GM12878 (cell line): ENCODE data around the gene BZW2. TPM values are rescaled to one million over a fixed set of nuclear protein-coding genes. Genes with fewer than 3 reads are reported as not detected.

Experiments used
- ATAC-seq: fragments of 200-7000 bp; cut with Tn5 transposase; 3 replicates; pipeline ENCODE4 v1.9.1; 2020; ENCODE audit warnings: mild to moderate bottlenecking, moderate library complexity
- BruUV-seq: library from RNA; stranded (reverse); fragments of 400-500 nt; replicated peaks from 2 replicates; lab custom pipeline; 2021; lab: Mats Ljungman, UMichigan
- CTCF ChIA-PET: fragments of 300-600 bp; sonication (Branson Sonifier 250); formaldehyde crosslinking; extraction: SDS; loops from one replicate; lab custom pipeline; 2021; ENCODE audit warnings: inconsistent platforms; lab: Yijun Ruan, JAX
- POLR2A ChIA-PET: fragments of 350-600 bp; formaldehyde crosslinking; extraction: SDS; loops from one replicate; lab custom pipeline; 2021; ENCODE audit warnings: inconsistent platforms; lab: Charles Lee
- RAD21 ChIA-PET: fragments of 300-600 bp; sonication (Branson Sonifier 250); formaldehyde crosslinking; loops from one replicate; lab custom pipeline; 2023; ENCODE audit warnings: antibody characterized with exemption; ENCODE audit not compliant: unreplicated experiment; lab: Charles Lee
- SMC1A ChIA-PET: fragments of 300-600 bp; sonication (Branson Sonifier 250); formaldehyde crosslinking; loops from one replicate; lab custom pipeline; 2023; ENCODE audit not compliant: unreplicated experiment, uncharacterized antibody; lab: Charles Lee
- DNase-seq: peaks from one replicate; pipeline ENCODE4 v3.0.0-alpha.2; 2011; ENCODE audit warnings: low read depth, low spot score
- FAIRE-seq: peaks from 3 replicates; lab custom pipeline; 2011; peaks lifted over from hg19 to GRCh38; lab: Jason Lieb, UNC
- H2AFZ ChIP-seq: 2 replicates; pipeline ENCODE4 v1.6.0; 2011; ENCODE audit warnings: low read depth, low read length, control low read depth; ENCODE audit not compliant: control insufficient read depth
- H3K27ac ChIP-seq: 2 replicates; pipeline ENCODE4 v1.5.1; 2011; ENCODE audit warnings: control low read depth; ENCODE audit not compliant: control insufficient read depth, insufficient read depth
- H3K27me3 ChIP-seq, 2 experiments: replicated peaks in 1 of 2; 2 replicates each; pipeline versions ENCODE4 v1.6.0 to v1.6.1; 2011; ENCODE audit warnings: low read length in 1 of 2; ENCODE audit not compliant: control insufficient read depth in 2 of 2, insufficient read depth in 2 of 2
- H3K36me3 ChIP-seq, 2 experiments: 2 replicates each; pipeline ENCODE4 v1.5.1; 2011; ENCODE audit warnings: low read length in 1 of 2; ENCODE audit not compliant: control insufficient read depth in 2 of 2, insufficient read depth in 2 of 2
- H3K4me1 ChIP-seq: 2 replicates; pipeline ENCODE4 v1.6.1; 2011; ENCODE audit warnings: mild to moderate bottlenecking, low read length, moderate library complexity, mixed read lengths; ENCODE audit not compliant: control insufficient read depth, insufficient read depth
- H3K4me2 ChIP-seq: 2 replicates; pipeline ENCODE4 v1.6.0; 2011; ENCODE audit warnings: control low read depth; ENCODE audit not compliant: control insufficient read depth, insufficient read depth
- H3K4me3 ChIP-seq: fragments of 200-600 bp; sonication (generic); 2 replicates; pipeline ENCODE4 v1.5.1; 2016
- H3K79me2 ChIP-seq: 2 replicates; pipeline ENCODE4 v1.6.0; 2011; ENCODE audit warnings: low read length; ENCODE audit not compliant: control insufficient read depth, insufficient read depth
- H3K9ac ChIP-seq: 2 replicates; pipeline ENCODE4 v1.8.0; 2011; ENCODE audit warnings: low read length, control low read depth, mixed read lengths; ENCODE audit not compliant: control insufficient read depth, insufficient read depth
- H3K9me3 ChIP-seq: replicated peaks from 3 replicates; pipeline ENCODE4 v1.5.1; 2011; ENCODE audit warnings: mild to moderate bottlenecking, low read length; ENCODE audit not compliant: control insufficient read depth, insufficient read depth
- H4K20me1 ChIP-seq: 2 replicates; pipeline ENCODE4 v1.6.0; 2011; ENCODE audit not compliant: control insufficient read depth, insufficient read depth
- ATF7 ChIP-seq: fragments of 450-650 bp; IDR thresholded peaks from 2 replicates; pipeline ENCODE4 v1.6.1; 2016; ENCODE audit warnings: low read depth, mild to moderate bottlenecking
- BMI1 ChIP-seq: fragments of 450-650 bp; IDR thresholded peaks from 2 replicates; pipeline ENCODE4 v1.6.1; 2016; ENCODE audit warnings: mild to moderate bottlenecking, moderate library complexity, borderline replicate concordance
- CTCF ChIP-seq, 3 experiments: IDR thresholded peaks in 2 of 3; conservative IDR thresholded peaks in 1 of 3; 2 replicates each; pipeline ENCODE4 v1.5.1; 2011; ENCODE audit warnings: low read depth in 3 of 3, low read length in 3 of 3, mild to moderate bottlenecking in 3 of 3, control low read depth in 2 of 3, moderate library complexity in 2 of 3, inconsistent platforms in 1 of 3, mixed read lengths in 1 of 3; ENCODE audit not compliant: control insufficient read depth in 2 of 3, insufficient read depth in 1 of 3; ENCODE audit errors: extremely low read depth in 1 of 3
- EZH2 ChIP-seq: IDR thresholded peaks from 2 replicates; pipeline ENCODE4 v1.6.1; 2012; ENCODE audit warnings: low read depth, mild to moderate bottlenecking, control low read depth, inconsistent platforms, low read length, borderline replicate concordance; ENCODE audit not compliant: control insufficient read depth
- IKZF2 ChIP-seq, 2 experiments: fragments of 450-650 bp; IDR thresholded peaks; 2 replicates each; pipeline ENCODE4 v1.6.1; 2017; ENCODE audit warnings: mild to moderate bottlenecking in 2 of 2, moderate library complexity in 2 of 2
- JUNB ChIP-seq: IDR thresholded peaks from 2 replicates; pipeline ENCODE4 v1.6.1; 2016; ENCODE audit warnings: antibody characterized with exemption, mild to moderate bottlenecking
- PAX8 ChIP-seq: fragments of 450-650 bp; IDR thresholded peaks from 2 replicates; pipeline ENCODE4 v1.6.1; 2017; ENCODE audit warnings: mild to moderate bottlenecking, moderate library complexity
- POU2F2 ChIP-seq: IDR thresholded peaks from 3 replicates; pipeline ENCODE4 v1.6.1; 2011; ENCODE audit warnings: low read depth, mild to moderate bottlenecking, low read length, borderline replicate concordance
- RAD21 ChIP-seq: IDR thresholded peaks from 2 replicates; pipeline ENCODE4 v1.6.1; 2011; ENCODE audit warnings: mild to moderate bottlenecking, low read depth, low read length, moderate library complexity; ENCODE audit not compliant: insufficient read depth
- RAD51 ChIP-seq: fragments of 450-650 bp; IDR thresholded peaks from 2 replicates; pipeline ENCODE4 v1.6.1; 2016; ENCODE audit warnings: moderate library complexity, mild to moderate bottlenecking, inconsistent platforms
- SREBF1 ChIP-seq: IDR thresholded peaks from 2 replicates; pipeline ENCODE4 v1.6.1; 2012; ENCODE audit warnings: mild to moderate bottlenecking, low read length
- SUPT20H ChIP-seq: IDR thresholded peaks from 2 replicates; pipeline ENCODE4 v1.6.1; 2011; ENCODE audit warnings: low read depth, mild to moderate bottlenecking, low read length, moderate library complexity, borderline replicate concordance; ENCODE audit not compliant: control insufficient read depth
- TBL1XR1 ChIP-seq: IDR thresholded peaks from 2 replicates; pipeline ENCODE4 v1.6.1; 2012; ENCODE audit warnings: low read depth, low read length, improper control_type of control experiment
- YY1 ChIP-seq: IDR thresholded peaks from 2 replicates; pipeline ENCODE4 v1.6.1; 2011; ENCODE audit warnings: low read depth, mild to moderate bottlenecking, low read length
- ZBTB40 ChIP-seq: fragments of 450-650 bp; IDR thresholded peaks from 2 replicates; pipeline ENCODE4 v1.6.1; 2016; ENCODE audit warnings: mild to moderate bottlenecking, moderate library complexity, borderline replicate concordance
- WGBS: methylation state at CpG from one replicate; pipeline ENCODE4 v1.1.6; 2016; ENCODE audit warnings: low lambda C conversion rate; ENCODE audit not compliant: insufficient replicate concordance, insufficient coverage; ENCODE audit errors: missing lambda C conversion rate; 5-methylcytosine and 5-hydroxymethylcytosine counted together
- in situ Hi-C: fragments of 300-500 bp; cut with MboI; formaldehyde crosslinking; loops from 9 replicates; pipeline ENCODE4 v1.14.3; 2018; ENCODE audit warnings: mixed read lengths
- intact Hi-C: fragments of 100-400 bp; cut with micrococcal nuclease; formaldehyde crosslinking; loops from one replicate; pipeline ENCODE4 v1.14.2; 2022; ENCODE audit not compliant: unreplicated experiment
- polyA plus RNA-seq, 11 experiments: library from polyadenylated mRNA; depleted of rRNA in 4 of 11; unstranded in 6 of 11; stranded (reverse) in 5 of 11; fragments of >200 nt; fragmentation: Nextera tagmentation in 4 of 11; fragmentation: Illumina TruSeq in 1 of 11; extraction: Ambion mirVana in 4 of 11; extraction: Trizol in 1 of 11; gene quantifications; 1 replicate in 1 of 11; 2 replicates in 10 of 11; pipeline versions ENCODE4 v1.2.1 to v1.2.3, GENCODE V29; 2011 to 2016; ENCODE audit warnings: inconsistent platforms in 2 of 11, missing spikeins in 2 of 11, low read depth in 1 of 11
- total RNA-seq, 4 experiments: library from RNA; depleted of rRNA in 3 of 4; stranded (reverse); fragments of >200 nt in 3 of 4; fragmentation: Illumina TruSeq in 1 of 4; extraction: Trizol in 1 of 4; gene quantifications; 2 replicates each; pipeline versions ENCODE4 v1.2.1 to v1.2.3, GENCODE V29; 2013 to 2021

BZW2 gene
- total and polyA plus RNA-seq, 10 of the 15 experiments (the other 5 are each of a cell fraction or from before 2014, with no cell fraction given), result 1.3 to 6.8 (median 3.1) TPM

GRCh38 chr7:16710651-16711050 lies 64.7 kb downstream of the BZW2 start (continued):
- TF ChIP-seq ZBTB40 (no peak), YY1 (no peak), TBL1XR1 (no peak), RAD51 (no peak), BMI1 (no peak), PAX8 (no peak), SUPT20H (no peak)

- ChIA-PET RAD21 (no interaction called here), CTCF (interaction anchor here (0.5 kb wide), 1 partner anchor 147 kb away, joined by 3 read pairs; no protein-coding TSS in a partner anchor)
- TF ChIP-seq POU2F2 (no peak), IKZF2 (IDR thresholded peaks at IDR 0.05) (no peak), RAD21 (no peak), EZH2 (no peak), ATF7 (no peak), SREBF1 (no peak), CTCF (IDR thresholded peaks at IDR 0.05 in 2 of 3, conservative IDR thresholded peaks at IDR 0.05 in 1 of 3; ENCODE audit: control insufficient read depth in 2 of 3, extremely low read depth in 1 of 3, insufficient read depth in 1 of 3, low read depth in 3 of 3, low read length in 3 of 3) (no peak), JUNB (no peak)
- TF ChIP-seq, all 136 proteins: peak for 0
- ATAC-seq (no peak), DNase-seq (no peak), FAIRE-seq (no peak)
- Histone ChIP-seq H3K27me3 (no peaks in the 10 kb centered on the region), H3K9me3 (no peaks in the 10 kb centered on the region), H3K36me3 (no peaks in the 10 kb centered on the region), H3K4me3 (no peak overlapping the region), H3K9ac (no peak overlapping the region), H3K79me2 (no peaks in the 10 kb centered on the region), H3K27ac (no peak overlapping the region), H3K4me1 (no peaks in the 10 kb centered on the region), H2AFZ (no peak overlapping the region), H3K4me2 (no peak overlapping the region), H4K20me1 (no peaks in the 10 kb centered on the region)
- 0% methylated on average over 4 of the region's 4 CpGs for whole genome bisulfite sequencing
- intact Hi-C loops (no loop called here), in situ Hi-C loops (no loop called here)
- ChIA-PET POLR2A (no interaction called here), SMC1A (no interaction called here)
- no TSS peak for BruUV-seq
Observed at GRCh38 chr7:16711730-16712129, 65.7 kb downstream of the BZW2 start.
